GM18520 (cell line): ENCODE results near the gene ACSL6.

ENCODE experiments used
- ATAC-seq: cut with Tn5 transposase; IDR thresholded peaks from one replicate; pipeline ENCODE4 v1.9.1; 2021; ENCODE audit not compliant: unreplicated experiment

Gene ACSL6

DNA sequence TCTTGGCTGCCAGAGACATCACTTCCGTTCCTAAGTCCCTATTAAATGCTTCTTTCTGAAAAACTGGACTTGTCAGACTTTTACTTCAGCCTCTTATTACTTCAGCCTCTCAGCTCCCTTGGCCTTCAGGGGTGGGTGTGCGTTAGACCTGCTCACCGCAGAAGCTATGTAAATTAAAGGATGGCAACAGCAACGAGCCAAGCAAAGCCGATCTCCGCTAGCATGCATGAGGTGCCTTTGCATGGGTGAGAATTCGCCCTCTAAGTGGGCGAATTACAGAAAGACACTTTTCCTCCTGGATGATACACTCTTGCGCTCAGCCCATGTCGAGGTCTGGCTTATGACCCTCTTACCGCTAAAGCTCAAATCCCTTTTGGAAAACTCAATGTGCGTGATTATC is 38.1 kb upstream of the ACSL6 start:
- ATAC-seq: no peak

DNA sequence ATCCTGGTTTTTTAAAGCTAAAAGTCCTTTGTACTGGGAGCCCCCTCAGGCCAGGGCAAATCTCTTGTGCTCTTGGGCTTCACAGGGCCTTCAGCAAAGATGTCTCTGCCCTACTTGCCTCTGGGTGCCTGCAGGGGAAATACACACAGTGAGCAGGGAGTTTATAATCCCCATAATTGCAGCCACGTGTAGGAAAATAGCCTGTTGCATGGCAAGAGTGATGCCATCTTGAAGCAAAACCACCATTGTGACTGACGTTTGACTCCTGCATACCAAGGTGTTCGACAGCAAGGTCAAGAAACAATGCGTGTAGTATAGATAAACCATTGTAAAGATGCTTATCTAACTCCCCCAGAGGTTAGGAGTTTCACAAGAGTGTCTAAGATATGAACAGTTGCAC is 37.6 kb upstream of the ACSL6 start:
- no peak for ATAC-seq

DNA sequence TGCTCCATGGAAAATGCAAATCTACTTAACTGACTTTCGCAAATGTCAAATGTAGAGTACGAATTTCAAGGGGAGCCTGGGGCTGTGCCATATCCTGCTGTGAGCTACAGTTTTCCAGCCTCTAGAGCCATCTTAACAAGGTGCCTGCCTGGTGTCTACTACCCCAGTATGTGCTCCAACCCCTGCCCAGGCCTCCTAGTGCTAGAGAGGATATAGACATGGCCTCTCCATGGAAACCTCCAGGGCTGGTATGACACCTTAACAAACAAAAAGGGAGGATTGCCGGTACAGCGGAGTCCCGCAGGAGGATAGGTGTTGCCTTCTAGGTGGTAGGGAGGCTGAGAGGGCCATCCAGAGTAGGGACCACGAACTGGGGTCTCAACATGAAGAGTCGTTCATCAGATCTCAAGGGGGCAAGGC is 35.4 kb upstream of the ACSL6 start:
- ATAC-seq: no peak

DNA sequence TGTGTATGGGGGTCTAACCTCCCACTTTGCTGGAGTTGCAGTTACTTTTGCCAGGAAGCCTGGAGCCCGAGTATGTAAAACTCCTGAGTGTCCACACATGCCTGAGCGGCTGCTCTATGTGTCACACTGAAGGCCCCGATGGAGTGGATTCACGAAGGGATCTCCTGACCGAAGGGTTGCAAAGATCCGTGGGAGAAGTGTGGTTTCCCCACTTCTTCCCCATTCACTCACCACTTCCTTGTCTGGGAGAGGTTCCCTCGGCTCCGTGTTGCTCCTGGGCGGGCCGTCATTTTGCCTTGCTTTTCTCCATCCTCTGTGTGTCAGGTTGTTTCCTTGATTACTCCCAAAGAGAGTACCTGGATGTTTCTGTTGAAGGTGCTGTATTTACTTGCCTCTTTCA is 32.7 kb upstream of the ACSL6 start:
- no peak for ATAC-seq

DNA sequence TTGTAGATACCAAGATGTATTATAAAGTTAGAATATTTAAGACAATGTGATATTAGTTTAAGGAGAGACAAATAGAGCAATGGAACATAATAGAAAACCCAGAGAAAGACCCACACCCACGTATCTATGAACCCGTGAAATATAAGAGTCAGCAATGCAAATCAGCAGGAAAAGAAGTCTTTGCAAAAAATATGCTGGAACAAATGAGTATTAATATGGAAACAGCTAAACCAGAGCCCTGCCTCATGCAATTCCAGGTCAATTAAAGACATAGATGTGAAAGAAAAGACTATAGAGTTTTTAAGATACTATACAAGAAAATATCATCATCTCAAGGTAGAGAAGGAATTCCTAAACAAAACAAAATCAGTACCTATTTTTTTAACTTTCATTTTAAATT is 25.9 kb upstream of the ACSL6 start:
- no peak for ATAC-seq

DNA sequence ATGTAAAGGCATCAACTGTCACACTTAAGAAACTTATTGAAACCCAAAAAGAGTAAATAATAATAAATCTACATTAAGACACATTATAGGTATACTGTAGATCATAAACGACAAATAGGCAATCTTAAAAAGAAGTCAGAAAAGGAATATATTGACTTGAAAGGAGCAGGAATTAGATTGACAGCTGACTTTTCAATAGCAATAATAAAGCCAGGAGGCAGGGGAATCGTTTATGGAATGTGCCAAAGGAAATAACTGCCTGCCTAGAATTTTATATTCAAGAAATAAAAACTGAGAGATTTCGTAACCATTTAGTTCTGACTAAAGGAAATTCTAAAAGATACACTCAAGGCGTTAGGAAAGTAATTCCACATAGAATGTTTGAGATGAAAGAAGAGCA is 21.7 kb upstream of the ACSL6 start:
- no peak for ATAC-seq

DNA sequence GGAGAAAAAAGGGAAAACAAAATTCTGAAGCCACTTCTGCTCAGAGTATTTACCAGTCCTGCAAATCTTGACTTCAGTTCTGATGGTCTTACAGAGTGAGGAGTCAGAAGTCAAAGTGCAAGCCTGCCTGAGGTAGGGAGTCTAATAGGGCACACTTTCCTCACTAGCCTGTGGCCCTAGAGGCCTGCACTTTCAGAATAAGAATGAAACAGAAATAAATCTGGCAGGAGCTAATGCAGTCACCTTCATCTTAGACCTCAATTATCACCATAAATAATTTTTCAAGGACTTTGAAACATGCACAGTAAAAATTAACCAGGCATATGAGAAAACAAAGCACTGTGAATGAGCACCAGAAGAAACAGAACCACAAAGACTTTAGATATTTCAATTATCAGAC is 20.7 kb upstream of the ACSL6 start:
- ATAC-seq: no peak

DNA sequence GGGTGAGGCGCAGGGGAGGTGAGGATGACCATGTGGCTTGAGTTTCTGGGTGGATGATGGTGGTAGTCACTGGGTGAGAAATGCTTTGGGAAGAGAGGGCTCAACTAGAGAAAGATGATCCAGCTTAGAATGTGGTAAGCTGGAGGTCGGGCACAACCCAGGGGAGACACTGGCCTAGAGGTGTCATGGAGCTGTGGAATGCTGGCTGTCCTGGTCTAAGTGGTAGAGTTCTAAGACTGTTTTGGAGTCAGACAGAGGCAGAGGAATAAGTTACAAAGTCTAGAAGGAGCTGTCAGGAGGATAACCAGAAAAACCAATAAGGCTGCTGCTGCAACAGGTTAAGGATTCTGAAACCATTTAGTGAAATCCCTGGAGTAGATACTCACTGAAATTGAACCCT is 19.2 kb upstream of the ACSL6 start:
- no peak for ATAC-seq

DNA sequence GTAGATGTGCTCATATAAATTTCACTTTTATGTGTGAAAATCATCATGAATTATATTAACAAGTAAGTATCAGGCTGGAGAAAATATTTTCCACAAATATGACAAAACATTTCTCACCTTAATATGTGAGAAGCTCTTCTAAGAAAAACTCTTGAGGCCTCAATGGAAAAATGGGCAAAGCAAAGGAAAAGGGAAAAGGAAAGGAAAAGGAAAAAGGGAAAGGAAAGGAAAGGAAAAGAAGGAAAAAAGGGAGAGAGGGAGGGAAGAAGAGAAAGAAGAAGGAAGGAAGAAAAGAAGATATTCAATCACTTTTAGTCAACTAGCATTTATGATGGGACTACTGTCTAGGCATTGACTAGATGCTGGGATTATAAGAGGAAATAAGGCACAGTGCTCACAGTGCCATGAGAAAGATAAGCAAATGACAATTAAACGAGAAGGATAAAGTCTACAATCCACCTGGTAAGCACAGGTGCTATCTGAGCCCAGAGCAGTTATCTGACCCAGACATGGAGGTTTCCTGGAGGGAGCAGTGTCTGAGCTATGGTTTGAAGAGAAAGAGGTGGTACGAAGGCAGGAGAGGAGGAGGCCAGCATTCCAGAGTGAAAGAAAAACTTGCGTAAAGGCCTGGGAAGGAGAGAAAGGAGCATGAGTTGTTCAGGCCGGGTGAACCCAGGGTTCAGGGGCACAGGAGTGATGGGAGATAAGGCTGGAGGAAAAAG is 18.3 kb upstream of the ACSL6 start:
- ATAC-seq: no peak

DNA sequence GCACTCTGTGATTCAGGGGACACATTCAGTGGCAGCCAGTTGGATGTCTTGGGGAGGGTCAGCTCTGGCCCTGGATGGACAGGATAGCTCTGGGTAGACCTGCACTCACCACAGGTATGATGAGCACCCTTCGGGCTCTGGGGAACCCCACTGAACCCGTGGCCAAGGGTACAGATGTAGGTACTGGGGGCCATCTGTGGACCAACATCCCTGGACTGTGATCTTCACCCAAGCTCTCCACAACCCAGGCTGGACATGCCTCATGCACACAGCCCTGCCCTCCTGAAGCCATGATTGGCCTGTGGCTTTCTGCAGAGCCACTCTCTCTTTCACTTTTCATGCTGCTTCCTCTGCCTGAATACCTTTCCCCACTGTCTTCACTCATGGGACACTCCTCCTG is 15.6 kb upstream of the ACSL6 start:
- ATAC-seq: no peak

DNA sequence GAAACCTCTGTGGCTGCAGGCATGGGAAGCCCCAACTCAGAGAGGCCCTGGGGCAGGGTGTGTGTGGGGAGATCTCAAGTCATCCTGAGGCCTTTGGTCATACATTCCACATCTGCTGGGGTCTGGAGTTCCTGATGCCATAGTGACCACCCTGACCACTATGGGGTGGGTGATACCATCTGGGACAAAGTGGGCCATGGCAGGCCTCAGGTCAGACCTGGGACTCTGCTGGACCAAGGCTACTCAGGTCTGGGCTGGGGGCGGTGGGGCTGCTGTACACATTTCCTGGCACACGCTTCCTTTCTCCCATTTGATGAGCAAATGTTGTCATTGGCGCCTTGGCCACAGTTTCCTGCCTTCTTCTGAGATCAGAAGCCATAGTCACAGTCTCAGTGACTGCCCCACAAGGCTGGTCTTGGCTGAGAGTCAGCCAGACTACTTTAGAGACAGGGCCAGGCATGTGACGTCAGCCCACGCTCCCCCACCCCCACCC is 15.1 kb upstream of the ACSL6 start:
- ATAC-seq: no peak

DNA sequence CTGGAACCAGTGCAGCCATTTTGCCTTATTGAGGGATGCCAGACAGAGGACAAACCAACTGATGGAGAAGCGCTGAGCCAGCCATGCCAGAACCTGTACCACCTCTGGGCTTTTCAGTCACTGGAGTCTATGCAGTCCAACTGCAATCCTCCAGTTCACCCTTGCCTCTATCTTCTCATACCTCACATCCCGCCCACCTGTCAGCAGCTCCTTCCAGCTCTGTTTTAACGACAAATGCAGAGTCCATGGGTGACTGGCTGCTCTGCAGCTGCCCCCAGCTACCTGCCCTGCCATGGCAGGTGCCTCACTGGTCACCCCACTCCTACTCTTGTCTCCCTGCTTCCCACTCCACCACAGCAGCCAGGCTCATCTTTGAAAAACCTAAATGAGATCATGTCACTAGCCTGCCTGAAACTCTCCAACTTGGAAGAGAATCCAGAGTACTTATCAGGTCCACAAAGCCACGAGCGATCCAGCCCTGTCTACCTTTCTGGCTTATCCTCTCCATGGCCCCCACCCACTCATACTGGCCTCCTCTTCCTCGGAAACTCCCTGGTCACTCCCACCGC is 14.0 kb upstream of the ACSL6 start:
- no peak for ATAC-seq

DNA sequence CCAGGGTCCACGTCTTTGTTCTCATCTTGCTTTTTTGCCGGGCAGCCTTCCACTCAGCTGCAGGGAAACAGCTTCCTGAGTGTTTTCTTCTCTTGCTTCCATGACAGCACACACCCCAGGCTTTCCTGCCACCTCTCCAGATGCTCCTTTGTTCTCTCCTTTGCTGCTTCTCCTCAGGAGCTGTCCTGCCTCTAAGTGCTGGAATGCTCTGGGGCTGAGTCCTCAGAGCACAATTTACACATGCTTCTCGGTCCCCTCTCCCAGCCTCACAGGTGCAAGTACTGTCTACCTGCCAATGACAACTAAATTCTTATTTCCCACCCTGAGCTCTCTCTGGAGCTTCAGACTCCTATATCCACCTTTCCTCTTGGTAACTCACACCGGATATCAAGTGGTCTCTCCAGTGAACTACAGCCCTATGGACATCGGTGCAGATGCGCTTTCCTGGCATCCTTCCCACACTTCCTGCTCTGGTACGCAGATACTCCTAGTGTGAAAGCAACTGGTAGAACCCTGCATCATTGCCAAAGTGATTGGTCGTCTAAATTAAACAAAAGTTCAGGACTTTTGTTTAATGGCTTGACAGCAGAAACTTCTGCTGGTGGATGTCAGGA is 13.4 kb upstream of the ACSL6 start:
- ATAC-seq: no peak

DNA sequence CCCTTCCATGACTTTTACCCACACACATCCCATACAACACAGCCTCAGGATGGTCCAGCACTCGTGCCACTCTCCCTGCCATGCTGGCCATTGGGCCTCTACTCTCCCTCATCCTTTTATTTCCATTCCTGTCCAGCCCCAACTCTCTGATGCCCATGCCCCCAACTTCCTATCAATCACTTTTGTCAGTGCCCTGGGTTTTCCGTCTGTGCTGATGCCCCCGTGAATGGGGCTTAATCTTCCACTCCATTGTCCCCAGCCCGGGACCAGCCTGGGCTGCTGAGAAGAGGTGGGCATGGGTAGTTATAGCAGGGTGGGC is 12.6 kb upstream of the ACSL6 start:
- ATAC-seq: no peak

DNA sequence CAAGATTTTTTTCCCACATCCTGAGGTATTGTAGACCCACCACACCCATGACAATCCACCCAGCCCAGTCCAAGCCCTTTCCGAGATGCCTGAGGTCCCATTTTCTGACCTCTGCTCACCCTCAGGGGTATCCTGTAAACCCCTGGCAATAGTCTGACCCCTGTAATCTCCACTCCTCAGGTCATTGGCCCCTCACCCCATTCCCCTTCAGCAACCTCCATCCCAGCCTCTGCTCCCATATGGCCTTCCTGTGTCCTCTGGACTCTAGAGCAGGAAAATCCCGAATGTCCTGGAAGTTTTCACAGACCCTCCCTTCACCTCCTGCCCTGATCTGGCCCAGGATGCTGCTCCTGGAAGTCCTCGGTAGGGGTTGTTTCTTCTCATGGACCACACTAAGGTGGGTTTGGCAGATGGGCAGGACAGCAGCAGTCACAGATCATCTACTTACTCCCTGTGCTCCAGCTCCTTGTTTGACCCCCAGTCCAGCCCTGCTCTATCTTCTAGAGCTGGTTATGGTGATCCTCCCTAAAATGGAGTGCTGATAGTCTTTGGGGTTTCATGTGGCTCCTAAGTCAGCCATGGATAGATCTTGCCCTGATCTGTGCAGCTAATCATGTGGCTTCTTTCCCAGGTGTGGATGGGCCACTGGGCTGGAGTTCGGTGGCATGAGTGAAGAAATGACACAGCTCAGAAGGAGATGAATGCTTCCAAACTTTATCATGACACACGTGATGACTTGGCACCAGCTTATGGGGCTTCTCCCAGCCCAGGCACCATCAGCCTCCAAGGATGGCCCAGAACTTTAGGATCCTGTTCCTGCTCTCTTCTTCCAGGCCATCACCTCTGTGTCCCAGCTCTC is 12.0 kb upstream of the ACSL6 start:
- ATAC-seq: no peak

DNA sequence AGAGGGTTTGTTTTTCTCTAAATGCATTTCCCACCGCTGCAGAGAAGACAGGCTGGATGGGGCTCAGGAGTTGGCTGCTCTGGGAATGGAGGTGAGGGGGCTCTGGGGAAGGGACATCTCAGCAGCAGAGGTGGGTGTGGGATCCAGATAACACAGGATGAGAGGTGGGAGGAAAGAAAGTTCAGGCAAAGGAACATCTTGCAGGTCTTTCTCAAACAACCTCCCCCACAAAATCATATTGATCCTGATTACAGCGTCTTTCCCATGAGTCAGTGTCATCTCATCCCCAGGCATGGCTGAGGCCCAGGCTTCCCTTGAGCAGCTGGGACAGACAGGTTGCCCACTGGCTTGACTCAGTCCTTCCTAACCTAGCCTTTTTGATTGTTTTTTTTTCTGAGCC is 11.3 kb upstream of the ACSL6 start:
- ATAC-seq: no peak

DNA sequence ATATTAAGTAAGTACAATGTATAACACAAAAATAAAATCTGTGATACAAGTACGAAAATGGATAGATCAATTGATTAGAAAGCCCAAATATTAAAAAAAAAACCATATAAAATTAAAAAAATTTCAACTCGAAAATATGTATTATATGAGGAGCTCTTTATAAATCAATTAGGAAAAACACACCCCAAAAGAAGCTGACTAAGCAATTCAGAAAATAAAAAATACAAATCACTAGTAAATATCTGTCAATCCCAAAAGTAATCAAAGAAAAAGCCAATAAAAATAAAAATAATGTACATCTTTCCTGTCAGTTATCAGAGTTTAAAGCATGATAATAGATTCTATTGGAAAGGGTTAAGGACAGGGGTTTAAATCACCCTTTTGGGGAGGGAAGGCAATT is 10.2 kb upstream of the ACSL6 start:
- ATAC-seq: no peak

DNA sequence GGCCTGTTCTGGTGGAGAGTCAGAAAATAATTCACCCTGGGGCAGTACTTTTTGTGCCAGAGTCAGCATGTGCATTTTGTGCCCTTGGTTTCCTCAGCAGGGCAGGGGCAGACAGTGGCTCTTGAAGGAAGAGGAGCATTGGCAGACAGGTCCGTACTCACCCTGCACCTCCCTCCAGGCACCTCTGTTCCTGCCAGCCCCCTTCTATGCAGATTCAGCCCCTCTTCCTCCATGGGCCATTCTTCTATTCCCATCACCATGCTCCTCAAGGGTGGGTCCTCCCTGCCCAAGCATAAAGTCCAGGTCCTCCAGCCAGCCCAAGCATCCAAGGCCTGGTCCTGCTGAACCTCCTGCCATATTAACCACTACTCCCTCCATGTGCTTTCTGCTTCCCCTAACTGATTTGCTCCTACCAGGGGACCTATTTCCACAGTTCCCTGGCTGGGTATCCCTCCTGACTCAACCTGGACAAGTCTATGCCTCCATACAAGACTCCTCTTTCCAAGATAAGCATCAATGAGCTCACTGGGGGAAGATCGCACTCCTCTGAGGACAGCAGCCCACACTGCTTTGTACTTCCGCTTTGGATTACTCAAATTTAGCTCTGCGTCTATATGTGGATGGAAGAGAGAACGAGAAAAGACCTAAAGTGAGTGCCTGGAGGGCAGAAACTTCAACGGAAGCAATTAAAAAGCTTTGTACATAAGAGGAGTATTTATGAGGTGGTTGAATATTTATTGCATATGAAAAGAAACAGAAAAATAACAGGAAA is 9.3 kb upstream of the ACSL6 start:
- no peak for ATAC-seq

DNA sequence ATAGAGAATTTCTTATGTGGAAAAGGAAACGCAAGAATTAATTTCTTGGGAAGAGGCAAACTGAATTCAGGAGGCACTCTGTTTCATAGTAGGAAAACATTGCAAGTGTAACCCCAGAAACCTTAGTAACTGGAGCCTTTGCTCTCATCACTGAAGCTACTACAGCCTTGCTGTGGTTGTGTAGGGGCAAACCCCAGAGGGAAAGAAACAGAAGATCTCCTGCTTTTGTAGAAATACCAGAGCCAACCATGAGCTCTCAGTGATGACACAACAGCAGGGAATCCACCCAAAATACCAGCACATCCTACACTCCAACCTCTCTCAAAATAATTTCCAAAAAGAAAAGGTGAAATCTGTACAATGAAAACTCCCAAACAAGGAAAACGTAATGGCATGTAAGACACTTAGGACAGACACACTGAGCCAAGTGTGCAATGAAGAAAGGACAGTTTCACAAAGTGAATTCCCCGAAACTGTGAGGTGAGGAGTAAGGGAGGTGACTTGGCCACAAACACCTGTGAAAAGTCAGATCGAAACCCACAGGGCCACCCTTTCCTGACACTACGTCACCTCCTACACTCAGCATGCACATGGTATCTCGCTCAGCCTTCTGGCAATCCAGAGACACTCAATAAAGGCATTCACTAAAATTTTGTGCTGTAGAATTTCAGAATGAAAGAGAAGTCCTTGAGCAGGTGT is 8.5 kb upstream of the ACSL6 start:
- peak; percentile 93 for ATAC-seq

DNA sequence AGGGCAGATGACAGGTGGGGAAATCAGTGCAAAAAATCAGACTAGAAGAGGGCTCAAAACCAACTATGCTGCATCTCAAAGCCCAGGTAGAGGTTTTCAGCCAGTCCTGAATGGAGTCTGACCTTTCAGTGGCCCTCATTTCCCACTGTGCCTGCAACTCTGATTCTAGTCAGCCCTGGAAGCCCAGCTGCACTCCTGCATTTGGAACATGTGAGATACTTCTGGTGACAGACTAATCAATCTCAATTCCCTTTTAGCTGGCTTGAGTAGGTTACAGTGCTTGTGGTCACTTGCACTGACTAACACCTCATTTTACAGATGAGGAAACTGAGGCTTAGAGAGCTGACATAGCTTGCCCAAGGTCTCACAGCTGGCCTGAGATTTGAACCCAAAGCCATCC is 7.9 kb upstream of the ACSL6 start:
- no peak for ATAC-seq
